HG03025 (cell line): ENCODE measurements around the gene CGNL1.

Experiments used
- ATAC-seq: cut with Tn5 transposase; IDR thresholded peaks from one replicate; pipeline ENCODE4 v1.9.1; 2021; ENCODE audit warnings: mild to moderate bottlenecking, moderate library complexity; ENCODE audit not compliant: unreplicated experiment, low FRiP score

The CGNL1 gene, protein sequence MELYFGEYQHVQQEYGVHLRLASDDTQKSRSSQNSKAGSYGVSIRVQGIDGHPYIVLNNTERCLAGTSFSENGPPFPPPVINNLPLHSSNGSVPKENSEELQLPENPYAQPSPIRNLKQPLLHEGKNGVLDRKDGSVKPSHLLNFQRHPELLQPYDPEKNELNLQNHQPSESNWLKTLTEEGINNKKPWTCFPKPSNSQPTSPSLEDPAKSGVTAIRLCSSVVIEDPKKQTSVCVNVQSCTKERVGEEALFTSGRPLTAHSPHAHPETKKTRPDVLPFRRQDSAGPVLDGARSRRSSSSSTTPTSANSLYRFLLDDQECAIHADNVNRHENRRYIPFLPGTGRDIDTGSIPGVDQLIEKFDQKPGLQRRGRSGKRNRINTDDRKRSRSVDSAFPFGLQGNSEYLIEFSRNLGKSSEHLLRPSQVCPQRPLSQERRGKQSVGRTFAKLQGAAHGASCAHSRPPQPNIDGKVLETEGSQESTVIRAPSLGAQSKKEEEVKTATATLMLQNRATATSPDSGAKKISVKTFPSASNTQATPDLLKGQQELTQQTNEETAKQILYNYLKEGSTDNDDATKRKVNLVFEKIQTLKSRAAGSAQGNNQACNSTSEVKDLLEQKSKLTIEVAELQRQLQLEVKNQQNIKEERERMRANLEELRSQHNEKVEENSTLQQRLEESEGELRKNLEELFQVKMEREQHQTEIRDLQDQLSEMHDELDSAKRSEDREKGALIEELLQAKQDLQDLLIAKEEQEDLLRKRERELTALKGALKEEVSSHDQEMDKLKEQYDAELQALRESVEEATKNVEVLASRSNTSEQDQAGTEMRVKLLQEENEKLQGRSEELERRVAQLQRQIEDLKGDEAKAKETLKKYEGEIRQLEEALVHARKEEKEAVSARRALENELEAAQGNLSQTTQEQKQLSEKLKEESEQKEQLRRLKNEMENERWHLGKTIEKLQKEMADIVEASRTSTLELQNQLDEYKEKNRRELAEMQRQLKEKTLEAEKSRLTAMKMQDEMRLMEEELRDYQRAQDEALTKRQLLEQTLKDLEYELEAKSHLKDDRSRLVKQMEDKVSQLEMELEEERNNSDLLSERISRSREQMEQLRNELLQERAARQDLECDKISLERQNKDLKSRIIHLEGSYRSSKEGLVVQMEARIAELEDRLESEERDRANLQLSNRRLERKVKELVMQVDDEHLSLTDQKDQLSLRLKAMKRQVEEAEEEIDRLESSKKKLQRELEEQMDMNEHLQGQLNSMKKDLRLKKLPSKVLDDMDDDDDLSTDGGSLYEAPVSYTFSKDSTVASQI

GRCh38 chr15:57375827-57376695, at the start of gene CGNL1:
CGNL1 (plus strand) TSS chr15:57376505; CDS start chr15:57438000, 61,495 bp downstream.
- no peak for ATAC-seq

- ATAC-seq, result no peak
Measured at GRCh38 chr15:57327985-57328471, 48.3 kb upstream of the CGNL1 start.

- no peak for ATAC-seq
Measured at GRCh38 chr15:57328479-57328878, 47.8 kb upstream of the CGNL1 start.

GRCh38 chr15:57328897-57329296, 47.4 kb upstream of the CGNL1 start:
- ATAC-seq, result no peak

GRCh38 chr15:57329582-57330367, 46.5 kb upstream of the CGNL1 start:
- ATAC-seq, result no peak

DNA sequence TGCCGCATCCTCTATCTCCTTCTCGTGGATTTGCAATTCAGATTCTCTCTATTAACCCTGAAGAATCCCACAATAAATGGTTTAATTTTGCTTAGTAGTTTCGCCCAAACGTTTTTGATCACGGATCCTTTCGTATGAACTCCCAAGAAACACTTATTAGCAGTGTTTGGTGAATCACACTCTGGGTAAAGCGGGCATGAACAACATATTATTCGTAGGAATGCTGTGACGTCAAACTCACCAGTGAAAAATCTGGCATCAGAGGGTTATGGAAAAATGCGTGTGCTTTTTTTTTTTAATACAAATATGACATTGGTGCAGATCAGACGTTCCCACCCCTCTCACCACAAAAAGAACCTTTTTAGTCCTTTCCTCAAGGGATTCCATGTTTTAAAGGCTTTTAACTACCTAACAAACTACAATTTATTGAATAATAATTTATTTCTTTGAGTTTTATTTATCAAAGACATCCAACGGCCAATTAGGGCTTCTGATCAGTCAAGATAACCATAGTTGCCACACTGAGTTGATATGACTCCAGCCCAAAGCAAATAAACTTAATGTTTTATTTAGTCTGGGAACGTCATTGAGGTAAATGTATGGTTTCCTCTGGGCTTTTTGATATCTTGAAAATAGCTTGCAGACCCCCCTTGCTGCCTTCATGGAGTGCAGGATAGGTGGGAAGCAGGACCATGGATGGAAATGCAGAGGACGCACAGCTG, 45.5 kb upstream of the CGNL1 start:
- no peak for ATAC-seq

- ATAC-seq, result no peak
Measured at GRCh38 chr15:57332326-57332725, 44.0 kb upstream of the CGNL1 start.

GRCh38 chr15:57333487-57333886, 42.8 kb upstream of the CGNL1 start:
- no peak for ATAC-seq

DNA sequence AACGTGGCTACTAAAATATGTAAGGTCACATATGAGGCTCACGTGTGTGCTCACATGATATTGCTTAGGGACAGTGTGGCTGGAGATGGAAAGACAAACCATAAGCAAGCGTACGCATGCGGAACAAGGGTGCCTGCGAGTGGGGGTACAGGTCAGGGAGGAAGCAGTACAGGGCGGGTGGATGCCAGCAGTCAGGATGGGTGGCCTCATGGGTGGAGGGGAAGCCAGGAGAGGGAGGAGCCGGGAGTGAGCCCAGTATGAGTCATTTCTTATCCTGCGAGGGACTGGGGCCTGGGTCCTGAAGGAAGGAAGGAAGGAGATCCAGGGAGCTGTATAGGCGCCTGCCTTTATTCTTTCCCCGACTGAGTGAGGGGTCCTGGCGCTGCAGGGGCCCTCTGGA, 42.0 kb upstream of the CGNL1 start:
- no peak for ATAC-seq

GRCh38 chr15:57335293-57335715, 41.0 kb upstream of the CGNL1 start:
- no peak for ATAC-seq

GRCh38 chr15:57335719-57336118, 40.6 kb upstream of the CGNL1 start:
- ATAC-seq, result no peak

- no peak for ATAC-seq
Measured at GRCh38 chr15:57337868-57338411, 38.4 kb upstream of the CGNL1 start.

- no peak for ATAC-seq
Measured at GRCh38 chr15:57339321-57339720, 37.0 kb upstream of the CGNL1 start.

DNA sequence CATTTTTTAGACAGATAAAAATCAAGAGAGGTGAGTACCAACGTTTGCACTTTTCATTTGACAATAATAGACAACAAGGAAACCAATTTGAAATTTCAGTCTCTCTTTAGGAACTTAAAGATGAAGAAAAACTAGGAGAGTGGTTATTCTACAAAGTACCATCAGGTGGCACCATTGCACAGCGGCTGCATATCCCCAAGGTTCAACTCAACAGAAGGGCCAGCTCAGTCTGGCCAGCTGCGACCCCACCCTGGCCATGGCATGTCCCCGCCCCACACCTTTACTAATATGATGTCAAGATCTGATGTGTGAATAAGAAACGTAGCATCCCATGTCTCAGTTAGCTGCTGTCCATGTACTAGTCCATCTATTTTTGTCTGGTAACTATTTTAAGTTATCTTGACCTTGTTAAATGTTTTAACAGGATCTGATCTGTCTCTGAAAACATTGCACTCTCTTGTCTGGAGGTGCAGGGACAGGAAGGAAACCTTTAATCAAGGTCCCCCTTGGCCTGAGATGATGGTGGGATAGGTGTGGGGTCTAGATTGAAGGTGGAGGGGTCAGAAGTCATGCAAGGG, 35.5 kb upstream of the CGNL1 start:
- no peak for ATAC-seq

DNA sequence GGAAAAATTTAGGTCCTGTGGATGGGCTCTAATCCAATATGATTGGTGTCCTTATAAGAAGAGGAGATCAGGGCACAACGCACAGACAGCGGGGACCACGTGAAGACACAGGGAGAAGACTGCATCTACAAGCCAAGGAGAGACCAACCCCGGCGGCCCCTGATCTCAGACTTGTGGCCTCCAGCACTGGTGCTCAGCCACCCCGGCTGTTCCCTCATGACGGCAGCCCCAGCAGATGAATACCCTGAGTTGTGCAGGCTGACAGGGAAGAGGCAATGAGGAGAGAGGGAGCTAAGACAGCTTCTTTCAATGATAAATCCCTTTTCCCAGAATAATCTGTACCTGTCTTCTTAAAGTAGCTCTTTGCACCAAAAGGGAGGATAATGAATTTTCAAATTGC, 33.3 kb upstream of the CGNL1 start:
- no peak for ATAC-seq

- ATAC-seq, result no peak
Measured at GRCh38 chr15:57343498-57343897, 32.8 kb upstream of the CGNL1 start.

DNA sequence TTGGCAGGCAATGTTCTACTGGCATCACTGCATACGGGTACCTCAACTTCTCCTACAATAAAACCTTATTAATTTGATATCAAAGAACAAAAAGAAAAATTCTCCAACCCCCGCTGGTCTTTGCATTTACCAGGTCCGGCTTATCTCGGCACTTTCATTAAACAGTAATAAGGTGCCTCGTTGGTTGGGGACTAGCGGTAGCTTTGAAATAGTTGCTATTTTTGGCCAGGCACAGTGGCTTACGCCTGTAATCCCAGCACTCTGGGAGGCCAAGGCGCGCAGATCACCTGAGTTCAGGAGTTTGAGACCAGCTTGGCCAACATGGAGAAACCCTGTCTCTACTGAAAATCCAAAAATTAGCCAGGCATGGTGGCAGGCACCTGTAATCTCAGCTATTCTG, 32.0 kb upstream of the CGNL1 start:
- ATAC-seq, result no peak

GRCh38 chr15:57345584-57345983, 30.7 kb upstream of the CGNL1 start:
- ATAC-seq, result no peak
